Stimulated activated CD8-positive, alpha-beta memory T cell treated with anti-CD3 and anti-CD28 coated beads, Interleukin-15, amount 100 ng/mL, for 4 hours (primary cell): ENCODE data around the gene PPP4R1.
"Not testable (repeated sequence)": the region's sequence is repeated elsewhere in the genome, so short reads cannot be mapped to it uniquely, and the experiment has no call there.

Experiments used
- DNase-seq, 2 donors: peaks; one replicate each; pipeline ENCODE4 v3.0.0-alpha.2; 2020; ENCODE audit warnings: low read depth in 2 of 2

Gene PPP4R1

DNA sequence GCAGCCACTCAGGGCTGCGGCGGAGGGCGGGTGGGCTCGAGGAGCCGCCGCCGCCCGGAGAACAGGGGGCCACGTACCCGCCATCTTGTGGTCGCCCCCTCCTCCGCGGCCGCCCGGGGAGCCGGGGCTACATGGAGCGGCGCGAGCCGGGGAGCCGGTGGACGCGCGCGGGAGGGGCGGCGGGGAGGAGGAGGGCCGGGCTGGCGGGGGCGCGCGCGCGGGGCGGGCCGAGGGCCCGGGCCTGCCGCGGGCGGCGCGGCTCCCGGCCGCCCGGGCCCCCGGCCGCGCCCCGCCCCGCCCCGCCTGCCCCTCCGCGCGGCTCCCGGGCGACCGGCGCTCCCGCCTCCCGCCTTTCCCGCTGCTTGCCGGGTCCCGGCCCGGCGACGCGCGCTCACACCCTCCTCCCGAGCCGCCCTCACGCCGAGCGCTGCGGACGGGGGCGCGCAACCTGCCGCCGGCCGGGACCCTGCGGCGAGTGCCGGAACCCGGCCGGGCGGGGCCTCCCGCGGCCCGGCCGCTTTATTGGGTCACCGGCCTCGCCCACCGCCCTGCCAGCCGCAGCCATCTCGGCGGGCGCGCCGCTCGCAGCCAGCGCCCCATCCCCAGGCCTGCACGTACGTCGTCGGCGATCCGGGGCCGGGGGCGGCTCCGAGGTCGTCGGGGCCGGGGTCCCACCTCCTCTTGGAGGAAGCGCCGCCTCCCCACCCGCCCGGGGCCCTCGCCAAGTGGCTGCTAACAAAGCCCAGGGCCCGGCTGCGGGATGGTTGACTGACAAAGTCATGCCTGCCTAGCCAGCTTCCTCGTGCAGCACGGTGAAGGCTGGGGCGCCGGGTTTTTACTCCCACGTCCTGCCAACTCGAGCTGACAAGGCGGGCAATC, at the start of gene PPP4R1:
TSS of gene PPP4R1 (minus strand) at position 159 of the 879 bp plus-strand sequence. CDS start at position 84, 75 bp downstream.
- peak; percentile 36 to 48 for DNase-seq

GRCh38 chr18:9663377-9663776, 49.0 kb upstream of the PPP4R1 start:
- DNase-seq = no peak

- DNase-seq = no peak
Observed at GRCh38 chr18:9661564-9661963, 47.2 kb upstream of the PPP4R1 start.

GRCh38 chr18:9659499-9660375, 45.4 kb upstream of the PPP4R1 start:
- no peak for DNase-seq

DNA sequence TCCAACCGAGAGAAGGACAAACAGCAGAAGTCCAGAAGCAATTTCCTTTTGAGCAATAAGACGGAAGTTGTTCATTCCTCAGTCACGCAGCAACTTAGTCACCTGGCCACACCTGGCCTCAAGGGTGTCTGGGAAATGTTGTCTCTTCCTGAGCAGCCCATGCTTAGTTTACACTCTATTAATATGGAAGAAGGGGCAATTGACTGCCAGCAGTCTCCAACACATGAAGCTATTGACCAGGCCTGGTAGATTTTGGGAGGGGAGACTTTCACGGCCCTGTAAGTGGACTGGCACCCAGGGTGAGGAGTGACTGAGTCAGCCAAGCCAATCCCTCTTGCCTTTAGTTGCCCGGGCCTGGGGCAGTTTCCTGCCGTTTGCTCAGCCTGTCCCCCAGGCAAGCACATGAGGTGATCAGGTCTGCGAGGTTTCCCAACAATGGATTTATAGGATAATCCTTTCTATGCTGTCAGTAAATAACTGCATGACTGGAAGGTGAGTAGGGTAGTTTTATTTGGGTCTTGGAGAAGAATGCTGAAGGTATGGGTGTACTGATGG, 43.8 kb upstream of the PPP4R1 start:
- DNase-seq = no peak

DNA sequence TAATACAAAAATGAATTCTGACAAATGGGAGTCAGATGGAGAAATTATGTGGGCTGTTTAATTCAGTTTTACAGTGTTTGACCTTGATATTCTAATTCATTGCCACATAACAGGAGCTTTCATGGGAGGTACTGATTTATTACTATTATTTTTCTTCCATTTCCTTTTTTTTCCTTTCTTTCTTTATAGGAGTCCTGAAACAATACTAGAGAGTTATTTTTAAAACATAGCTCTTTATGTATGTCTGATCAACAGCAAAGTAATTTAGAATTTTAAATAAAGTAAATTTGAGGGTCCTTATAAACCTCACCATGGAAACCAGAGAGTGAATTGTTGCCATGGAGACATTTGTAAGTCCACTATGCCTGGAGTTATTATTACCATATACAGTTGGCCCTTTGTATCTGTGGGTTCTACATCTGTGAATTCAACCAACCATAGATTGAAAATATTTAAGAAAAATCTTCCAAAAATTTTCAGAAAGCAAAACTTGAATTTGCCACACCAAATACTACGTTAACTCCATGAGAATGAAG, 40.9 kb upstream of the PPP4R1 start:
- DNase-seq = no peak

DNA sequence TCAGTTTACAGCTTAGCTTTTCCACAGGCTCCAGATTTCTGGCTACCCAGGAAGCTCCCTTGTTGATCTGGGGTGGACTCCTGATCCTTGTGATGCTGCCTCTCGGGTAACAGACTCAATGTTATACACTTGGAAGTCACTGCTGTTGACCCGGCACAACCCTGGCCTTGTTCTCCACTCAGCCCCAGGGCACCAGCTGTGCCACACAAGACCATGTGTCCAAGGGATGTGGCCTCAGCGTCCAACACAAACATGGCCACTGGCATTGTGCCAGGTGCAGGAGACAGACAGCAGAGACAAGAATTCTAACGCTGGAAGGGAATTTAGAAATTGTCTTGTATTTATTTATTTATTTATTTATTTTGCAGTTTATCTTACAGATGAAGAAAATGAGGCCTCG, 39.0 kb upstream of the PPP4R1 start:
- DNase-seq = no peak

DNA sequence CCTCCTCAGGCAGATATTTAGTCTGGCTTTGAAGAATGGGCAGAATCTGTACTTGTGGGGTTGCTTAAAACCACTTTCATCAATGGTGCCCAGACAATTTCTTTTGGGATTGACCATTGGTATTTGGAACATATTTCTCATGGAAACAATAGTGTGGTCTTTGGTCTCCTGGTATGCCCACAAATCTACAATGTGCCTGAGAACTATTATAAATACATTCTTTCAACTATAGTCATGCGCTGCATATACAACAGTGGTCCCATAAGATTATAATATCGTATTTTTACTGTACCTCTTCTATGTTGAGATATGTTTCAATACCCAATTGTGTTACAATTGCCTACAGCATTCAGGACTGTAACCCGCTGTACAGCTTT, 34.8 kb upstream of the PPP4R1 start:
- no peak for DNase-seq

GRCh38 chr18:9648431-9649163, 34.2 kb upstream of the PPP4R1 start:
- no peak for DNase-seq

DNA sequence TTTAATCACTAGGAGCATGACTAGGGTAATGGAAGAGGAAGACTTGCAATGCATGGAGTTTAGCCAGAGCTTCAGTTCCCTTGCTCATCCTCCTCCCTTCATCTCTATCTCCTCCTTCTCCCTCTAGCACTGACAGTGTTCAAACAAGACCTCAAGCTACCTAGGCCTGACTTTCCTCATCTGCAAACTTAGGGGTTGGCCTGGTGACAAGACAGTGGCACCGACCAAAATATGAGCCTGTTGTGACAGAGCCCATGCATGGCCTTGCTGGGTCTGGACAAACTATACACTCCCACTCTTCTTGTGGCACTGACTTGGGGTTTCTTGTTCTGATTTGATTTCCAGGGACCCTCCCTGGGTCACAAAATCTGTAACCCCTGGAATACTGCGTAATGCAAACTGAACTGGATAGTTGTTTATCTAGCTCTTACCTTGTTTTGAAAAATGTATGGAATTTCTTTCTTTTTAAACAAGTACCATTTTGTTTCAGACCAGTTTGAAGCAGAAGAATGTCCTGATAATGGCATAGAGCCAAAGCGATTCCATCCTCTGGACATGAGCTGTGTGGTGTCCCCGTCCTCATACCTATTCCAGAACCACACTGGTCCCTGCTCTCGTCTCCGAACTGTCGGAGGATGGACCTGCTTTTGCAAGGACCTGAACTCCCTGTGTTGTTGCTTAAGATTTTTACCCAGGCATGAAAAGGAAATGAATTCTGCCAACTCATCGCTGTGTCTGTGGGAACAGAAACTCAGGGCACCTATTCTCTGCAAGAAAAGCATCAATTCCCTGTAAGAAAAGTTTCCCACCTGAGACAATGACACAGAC, 33.4 kb upstream of the PPP4R1 start:
- no peak for DNase-seq

GRCh38 chr18:9643549-9643948, 29.2 kb upstream of the PPP4R1 start:
- DNase-seq = no peak

DNA sequence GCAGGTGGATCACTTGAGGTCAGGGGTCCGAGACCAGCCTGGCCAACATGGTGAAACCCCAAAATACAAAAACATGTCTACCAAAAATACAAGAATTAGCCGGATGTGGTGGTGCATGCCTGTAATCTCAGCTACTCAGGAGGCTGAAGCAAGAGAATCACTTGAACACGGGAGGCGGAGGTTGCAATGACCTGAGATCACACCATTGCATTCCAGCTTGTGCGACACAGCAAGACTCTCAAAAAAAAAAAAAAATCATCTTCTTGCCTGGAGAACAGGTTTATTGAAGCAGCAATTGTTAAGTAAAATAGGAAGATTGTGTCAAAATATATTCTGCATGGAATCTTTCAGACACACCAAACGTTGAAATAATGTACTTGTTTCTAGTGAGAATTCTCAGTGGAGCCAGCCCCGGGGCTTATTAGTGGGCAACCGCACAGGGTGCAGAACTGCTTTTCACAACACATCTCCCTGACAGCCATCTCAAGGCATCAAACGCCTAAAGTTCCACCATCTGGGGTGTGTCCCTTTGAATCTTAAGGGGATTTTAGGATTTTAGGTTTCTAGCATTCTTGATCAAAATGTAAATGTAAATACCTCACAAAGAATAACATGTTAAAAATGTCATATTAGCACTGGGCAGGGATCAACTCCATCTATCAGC, 28.6 kb upstream of the PPP4R1 start:
- DNase-seq = no peak

DNA sequence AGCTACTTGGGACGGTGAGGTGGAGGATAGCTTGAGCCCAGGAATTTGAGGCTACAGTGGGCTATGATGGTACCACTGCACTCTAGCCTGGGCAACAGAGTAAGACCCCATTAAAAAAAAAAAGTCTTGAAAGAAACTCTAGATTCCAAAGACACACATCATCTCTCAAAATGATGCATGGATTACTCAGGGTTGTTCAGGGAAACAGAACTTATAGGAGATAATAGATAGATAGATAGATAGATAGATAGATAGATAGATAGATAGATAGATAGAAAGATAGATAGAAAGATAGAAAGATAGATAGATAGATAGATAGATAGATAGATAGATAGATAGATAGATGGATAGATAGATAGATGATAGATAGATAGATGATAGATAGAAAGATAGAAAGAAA, 26.7 kb upstream of the PPP4R1 start:
- DNase-seq = not testable (repeated sequence)

DNA sequence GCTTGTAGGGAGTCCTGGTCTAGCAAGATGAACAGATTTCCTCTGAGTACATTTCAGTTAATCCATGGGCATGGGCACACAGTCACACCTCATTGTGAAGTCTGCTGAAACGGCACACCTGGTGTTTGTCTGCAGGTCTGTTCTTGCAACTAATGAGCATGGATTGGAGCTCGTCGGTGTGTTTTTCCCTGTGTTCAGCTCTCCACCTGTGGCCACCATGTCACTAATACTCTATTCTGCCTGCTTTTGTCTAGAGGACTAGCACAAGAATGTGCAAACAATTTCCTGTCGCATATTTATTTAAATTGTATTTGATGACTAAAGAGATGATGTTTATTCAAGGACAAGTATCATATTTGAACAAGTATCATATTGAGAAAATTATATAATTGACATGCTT, 24.5 kb upstream of the PPP4R1 start:
- no peak for DNase-seq

GRCh38 chr18:9637036-9637767, 22.8 kb upstream of the PPP4R1 start:
- no peak for DNase-seq

- DNase-seq = no peak
Observed at GRCh38 chr18:9634856-9635255, 20.5 kb upstream of the PPP4R1 start.

- no peak for DNase-seq
Observed at GRCh38 chr18:9631814-9632496, 17.6 kb upstream of the PPP4R1 start.

DNA sequence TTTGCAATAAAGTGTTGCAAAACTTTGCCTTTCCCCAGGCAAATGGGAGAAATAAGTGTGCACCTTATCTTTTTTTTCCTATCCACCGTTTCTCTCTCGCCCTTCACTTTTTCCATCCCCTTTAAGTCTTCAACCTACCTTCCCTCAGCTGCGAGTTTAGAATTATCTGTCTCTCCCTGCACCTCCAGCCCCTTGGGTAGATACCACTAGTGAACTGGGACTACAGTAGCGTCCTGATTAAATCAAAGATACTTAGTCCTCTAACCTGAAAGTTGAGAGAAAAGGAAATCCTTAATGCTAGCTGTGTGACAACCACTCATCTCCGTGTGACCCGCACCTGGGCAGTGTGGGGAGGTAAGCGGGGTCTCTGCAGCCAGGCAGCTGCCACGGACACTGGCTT, 16.1 kb upstream of the PPP4R1 start:
- DNase-seq = no peak

DNA sequence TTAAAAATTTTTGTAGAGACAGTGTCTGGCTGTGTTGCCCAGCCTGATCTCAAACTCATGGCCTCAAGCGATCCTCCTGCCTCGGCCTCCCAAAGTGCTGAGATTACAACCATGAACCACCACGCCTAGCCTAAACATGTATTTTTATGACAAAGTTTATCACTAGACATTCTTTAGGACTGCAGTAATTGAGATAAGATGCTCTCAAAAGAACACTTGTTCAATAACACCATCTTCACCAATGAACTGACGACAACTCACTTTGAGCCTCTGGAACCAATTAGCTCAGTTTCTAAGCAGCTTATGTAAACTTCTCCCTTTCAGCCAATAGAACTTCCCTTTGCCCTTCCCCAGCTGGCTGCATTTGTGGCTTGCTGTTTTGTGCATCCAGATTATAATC, 15.3 kb upstream of the PPP4R1 start:
- DNase-seq = no peak
